ENCODE data around the gene COG7. TPM values are rescaled to one million over a fixed set of nuclear protein-coding genes. Genes with fewer than 3 reads are reported as not detected.

Gene COG7
- total RNA-seq, 1 experiment from 2014 or later, result 17.9 TPM

DNA sequence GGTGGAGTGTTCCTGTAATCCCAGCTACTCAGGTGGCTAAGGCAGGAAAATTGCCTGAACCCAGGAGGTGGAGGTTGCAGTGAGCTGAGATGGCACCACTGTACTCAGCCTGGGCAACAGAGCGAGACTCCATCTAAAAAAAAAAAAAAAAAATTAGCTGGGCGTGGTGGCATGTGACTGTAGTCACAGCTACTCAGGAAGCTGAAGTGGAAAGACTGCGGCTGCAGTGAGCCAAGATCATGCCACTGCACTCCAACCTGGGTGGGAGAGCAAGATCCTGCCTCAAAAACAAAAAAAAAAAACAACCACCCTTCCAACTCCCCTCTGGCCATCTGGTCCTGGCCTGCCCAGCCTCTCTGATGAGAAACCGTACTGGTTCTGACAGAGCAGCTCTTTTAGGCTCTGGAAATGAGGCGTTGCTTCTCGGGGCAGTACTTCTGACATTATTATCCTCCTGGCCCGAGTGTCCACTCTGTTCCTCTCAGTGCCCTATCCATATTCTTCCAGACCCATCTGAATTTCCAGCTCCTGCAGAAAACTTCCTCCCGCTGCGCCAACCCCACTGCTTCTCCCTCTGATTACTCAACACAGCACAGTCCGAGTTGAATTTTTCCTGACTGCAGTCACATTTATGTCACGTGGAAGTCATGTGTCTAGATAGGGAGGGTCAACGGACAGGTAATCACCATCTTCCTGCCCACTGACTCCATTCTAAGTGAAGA is 44.0 kb upstream of the COG7 start:
- Histone ChIP-seq H3K23me2 (ENCODE audit: insufficient read length, low read depth, low read length, poor library complexity, severe bottlenecking) (no peaks in the 10 kb centered on the region), H2BK15ac (ENCODE audit: low read depth, low read length) (no peak overlapping the region), H4K5ac (ENCODE audit: insufficient read length, low read depth, low read length) (no peak overlapping the region), H2BK5ac (ENCODE audit: insufficient read length, low read length) (no peak overlapping the region), H3K23ac (ENCODE audit: insufficient read length, low read depth, low read length) (no peak overlapping the region), H3K14ac (ENCODE audit: insufficient read depth, low read length) (no peak overlapping the region), H3K27ac (ENCODE audit: insufficient read length, low read depth, low read length) (no peak overlapping the region), H3K79me2 (ENCODE audit: insufficient read depth, low read length) (peaks cover 7% of the 10 kb centered on the region; the same call in 1 of the 2 replicates), H3K18ac (ENCODE audit: insufficient read length, low read depth, low read length) (no peak overlapping the region), H4K91ac (ENCODE audit: insufficient read length, low read depth, low read length) (no peak overlapping the region), H3K4me1 (ENCODE audit: insufficient read depth, low read length) (no peaks in the 10 kb centered on the region), H2BK12ac (ENCODE audit: insufficient read length, low read depth, low read length) (no peak overlapping the region), H3K9ac (ENCODE audit: extremely low read depth, insufficient read length, low read length) (no peak overlapping the region), H2AK5ac (ENCODE audit: insufficient read length, low read length) (no peak overlapping the region), H3K56ac (ENCODE audit: insufficient read length, low read depth, low read length) (no peak overlapping the region), H4K8ac (replicated peaks; ENCODE audit: insufficient read length, low read depth, low read length) (no peak overlapping the region), H3K4ac (ENCODE audit: low read depth, low read length) (no peak overlapping the region), H4K20me1 (ENCODE audit: control insufficient read depth, insufficient read depth, insufficient read length) (no peaks in the 10 kb centered on the region), H3T11ph (ENCODE audit: low read length) (no peak overlapping the region), H3K79me1 (ENCODE audit: insufficient read depth, low read depth, low read length, poor library complexity, severe bottlenecking) (peaks cover 3% of the 10 kb centered on the region), H3K9me3 (ENCODE audit: control insufficient read depth, low read depth, low read length) (no peaks in the 10 kb centered on the region), H2BK20ac (ENCODE audit: low read depth, low read length, poor library complexity, severe bottlenecking) (no peak overlapping the region), H3K4me2 (ENCODE audit: insufficient read depth, insufficient read length, low read length) (no peak overlapping the region), H2BK120ac (ENCODE audit: low read depth, low read length, poor library complexity, severe bottlenecking) (no peak overlapping the region), H3K27me3 (ENCODE audit: insufficient read depth, low read length) (no peaks in the 10 kb centered on the region), H2AFZ (ENCODE audit: low read length) (no peak overlapping the region)
- DNase-seq, result no peak
- Mint-ChIP-seq H3K9me3 (no peaks in the 10 kb centered on the region), H3K27ac (peak overlapping the region; percentile 12 to 86 (median 59); a peak in 5 of 7 replicates), H3K27me3 (ENCODE audit: low read depth) (no peaks in the 10 kb centered on the region), H3K4me1 (peaks cover 23 to 25% of the 10 kb centered on the region in 2 experiments), H3K4me3 (no peak overlapping the region), H3K36me3 (ENCODE audit: insufficient read depth in 1 of 3, low read depth in 3 of 3) (peaks cover 22 to 63% (median 59%) of the 10 kb centered on the region in 3 experiments; a peak in 6 of 7 replicates)
- TF ChIP-seq, protein P1, sequence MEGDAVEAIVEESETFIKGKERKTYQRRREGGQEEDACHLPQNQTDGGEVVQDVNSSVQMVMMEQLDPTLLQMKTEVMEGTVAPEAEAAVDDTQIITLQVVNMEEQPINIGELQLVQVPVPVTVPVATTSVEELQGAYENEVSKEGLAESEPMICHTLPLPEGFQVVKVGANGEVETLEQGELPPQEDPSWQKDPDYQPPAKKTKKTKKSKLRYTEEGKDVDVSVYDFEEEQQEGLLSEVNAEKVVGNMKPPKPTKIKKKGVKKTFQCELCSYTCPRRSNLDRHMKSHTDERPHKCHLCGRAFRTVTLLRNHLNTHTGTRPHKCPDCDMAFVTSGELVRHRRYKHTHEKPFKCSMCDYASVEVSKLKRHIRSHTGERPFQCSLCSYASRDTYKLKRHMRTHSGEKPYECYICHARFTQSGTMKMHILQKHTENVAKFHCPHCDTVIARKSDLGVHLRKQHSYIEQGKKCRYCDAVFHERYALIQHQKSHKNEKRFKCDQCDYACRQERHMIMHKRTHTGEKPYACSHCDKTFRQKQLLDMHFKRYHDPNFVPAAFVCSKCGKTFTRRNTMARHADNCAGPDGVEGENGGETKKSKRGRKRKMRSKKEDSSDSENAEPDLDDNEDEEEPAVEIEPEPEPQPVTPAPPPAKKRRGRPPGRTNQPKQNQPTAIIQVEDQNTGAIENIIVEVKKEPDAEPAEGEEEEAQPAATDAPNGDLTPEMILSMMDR (conservative IDR thresholded peaks at IDR 0.05), result no peak
- WGBS (ENCODE audit: extremely low coverage, insufficient read length, low lambda C conversion rate), result no CpG with 5 or more reads among the region's 12 CpGs

All from H9 (cell line).